Retinal pigment epithelial cell (primary cell): ENCODE measurements around the gene GDI2.

ENCODE experiments used
- DNase-seq: peaks from one replicate; pipeline ENCODE4 v3.0.0-alpha.2; 2010; ENCODE audit warnings: low read depth
- H3K4me3 ChIP-seq: 2 replicates; pipeline ENCODE4 v1.5.1; 2011; ENCODE audit warnings: mild to moderate bottlenecking, low read length, control low read depth, moderate library complexity
- TF ChIP-seq, protein P1 (sequence below): conservative IDR thresholded peaks from 2 replicates; pipeline ENCODE4 v1.5.1; 2011; ENCODE audit warnings: low read depth, low read length, control low read depth, inconsistent platforms

The GDI2 gene

DNA sequence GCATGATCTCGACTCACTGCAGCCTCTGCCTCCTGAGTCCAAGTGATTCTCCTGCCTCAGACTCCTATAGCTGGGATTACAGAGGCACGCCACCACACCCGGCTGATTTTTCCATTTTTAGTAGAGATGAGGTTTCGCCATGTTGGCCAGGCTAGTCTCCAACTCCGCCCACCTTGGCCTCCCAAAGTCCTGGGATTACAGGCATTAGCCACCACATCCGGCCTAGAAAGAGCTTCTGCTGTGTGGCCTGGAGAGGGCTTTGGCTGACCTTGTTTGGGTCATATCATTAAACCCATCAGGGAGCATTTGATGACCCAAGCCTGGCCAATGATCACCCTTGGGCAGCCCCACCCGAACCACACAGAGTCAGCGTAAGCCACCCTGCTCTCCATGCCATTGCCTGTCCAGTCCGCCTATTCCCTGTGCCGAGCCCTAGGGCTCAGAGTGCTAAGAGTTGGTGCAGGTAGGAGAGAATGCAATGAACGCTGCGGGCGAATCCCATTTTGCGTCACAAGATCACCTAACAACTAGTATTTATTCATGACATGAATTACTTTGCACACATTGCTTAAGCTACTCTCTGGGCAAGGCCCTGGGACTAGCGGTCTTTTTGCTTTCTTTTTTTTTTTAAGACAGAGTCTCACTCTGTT is 22.3 kb upstream of the GDI2 start:
- H3K4me3 ChIP-seq: no peak overlapping the region
- no peak for DNase-seq
- TF ChIP-seq, protein P1, sequence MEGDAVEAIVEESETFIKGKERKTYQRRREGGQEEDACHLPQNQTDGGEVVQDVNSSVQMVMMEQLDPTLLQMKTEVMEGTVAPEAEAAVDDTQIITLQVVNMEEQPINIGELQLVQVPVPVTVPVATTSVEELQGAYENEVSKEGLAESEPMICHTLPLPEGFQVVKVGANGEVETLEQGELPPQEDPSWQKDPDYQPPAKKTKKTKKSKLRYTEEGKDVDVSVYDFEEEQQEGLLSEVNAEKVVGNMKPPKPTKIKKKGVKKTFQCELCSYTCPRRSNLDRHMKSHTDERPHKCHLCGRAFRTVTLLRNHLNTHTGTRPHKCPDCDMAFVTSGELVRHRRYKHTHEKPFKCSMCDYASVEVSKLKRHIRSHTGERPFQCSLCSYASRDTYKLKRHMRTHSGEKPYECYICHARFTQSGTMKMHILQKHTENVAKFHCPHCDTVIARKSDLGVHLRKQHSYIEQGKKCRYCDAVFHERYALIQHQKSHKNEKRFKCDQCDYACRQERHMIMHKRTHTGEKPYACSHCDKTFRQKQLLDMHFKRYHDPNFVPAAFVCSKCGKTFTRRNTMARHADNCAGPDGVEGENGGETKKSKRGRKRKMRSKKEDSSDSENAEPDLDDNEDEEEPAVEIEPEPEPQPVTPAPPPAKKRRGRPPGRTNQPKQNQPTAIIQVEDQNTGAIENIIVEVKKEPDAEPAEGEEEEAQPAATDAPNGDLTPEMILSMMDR: no peak

DNA sequence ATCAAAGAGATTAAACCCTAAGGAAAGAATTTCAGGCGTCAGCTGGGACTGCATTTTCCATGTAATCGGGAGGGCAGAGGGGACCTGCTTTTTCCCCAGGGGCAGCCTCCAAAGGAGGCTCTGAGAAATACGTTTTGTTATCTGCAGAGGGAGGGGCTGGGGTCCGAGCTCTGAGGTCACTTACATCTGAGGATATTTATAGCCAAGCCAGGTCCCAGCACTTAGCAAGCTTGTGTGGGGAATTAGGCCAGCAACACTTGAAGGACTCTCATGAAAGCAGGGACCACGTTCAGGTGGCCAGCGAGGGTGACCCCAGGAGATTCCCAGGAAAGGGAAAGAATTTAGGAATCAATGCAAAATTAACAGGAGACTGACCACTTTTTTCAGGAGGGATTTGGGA is 20.6 kb upstream of the GDI2 start:
- no peak overlapping the region for H3K4me3 ChIP-seq
- TF ChIP-seq, protein P1: no peak
- no peak for DNase-seq

DNA sequence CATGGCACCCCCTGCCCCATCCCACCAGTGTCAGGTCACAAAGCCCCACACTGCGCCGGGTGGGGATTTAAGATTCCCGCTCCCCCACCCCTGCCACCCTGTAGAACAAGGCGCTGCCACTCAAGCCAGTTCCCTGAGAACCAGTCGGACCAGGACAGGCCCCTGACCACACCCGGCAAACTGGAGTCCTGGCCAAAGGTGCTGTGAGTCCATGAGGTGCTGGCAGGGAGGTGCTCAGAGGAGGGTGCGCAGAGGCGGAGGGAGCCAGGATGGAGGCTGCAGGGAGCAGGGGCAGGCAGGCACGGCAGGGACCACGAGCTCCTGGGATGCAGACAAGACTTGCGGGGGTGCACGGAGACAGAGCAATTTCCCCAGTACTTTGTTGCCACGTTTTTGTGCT is 19.7 kb upstream of the GDI2 start:
- TF ChIP-seq, protein P1: no peak
- no peak for DNase-seq
- H3K4me3 ChIP-seq: no peak overlapping the region

DNA sequence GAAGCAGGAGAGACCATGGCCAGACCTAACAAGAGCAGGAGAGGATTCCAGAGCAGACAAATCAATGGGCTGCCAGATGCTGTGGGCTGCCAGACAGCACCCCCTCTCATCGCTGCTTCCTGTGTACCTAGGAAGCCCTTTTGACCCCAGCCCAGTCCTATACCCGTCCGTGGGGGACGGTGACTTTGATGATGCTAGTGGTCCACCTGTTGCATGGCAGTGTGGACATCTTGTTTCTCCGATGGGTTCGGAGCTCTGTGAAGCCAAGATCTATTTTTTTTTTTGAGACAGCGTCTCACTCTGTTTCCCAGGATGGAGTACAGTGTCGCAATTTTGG is 18.2 kb upstream of the GDI2 start:
- DNase-seq: no peak
- no peak overlapping the region for H3K4me3 ChIP-seq
- TF ChIP-seq, protein P1: no peak

DNA sequence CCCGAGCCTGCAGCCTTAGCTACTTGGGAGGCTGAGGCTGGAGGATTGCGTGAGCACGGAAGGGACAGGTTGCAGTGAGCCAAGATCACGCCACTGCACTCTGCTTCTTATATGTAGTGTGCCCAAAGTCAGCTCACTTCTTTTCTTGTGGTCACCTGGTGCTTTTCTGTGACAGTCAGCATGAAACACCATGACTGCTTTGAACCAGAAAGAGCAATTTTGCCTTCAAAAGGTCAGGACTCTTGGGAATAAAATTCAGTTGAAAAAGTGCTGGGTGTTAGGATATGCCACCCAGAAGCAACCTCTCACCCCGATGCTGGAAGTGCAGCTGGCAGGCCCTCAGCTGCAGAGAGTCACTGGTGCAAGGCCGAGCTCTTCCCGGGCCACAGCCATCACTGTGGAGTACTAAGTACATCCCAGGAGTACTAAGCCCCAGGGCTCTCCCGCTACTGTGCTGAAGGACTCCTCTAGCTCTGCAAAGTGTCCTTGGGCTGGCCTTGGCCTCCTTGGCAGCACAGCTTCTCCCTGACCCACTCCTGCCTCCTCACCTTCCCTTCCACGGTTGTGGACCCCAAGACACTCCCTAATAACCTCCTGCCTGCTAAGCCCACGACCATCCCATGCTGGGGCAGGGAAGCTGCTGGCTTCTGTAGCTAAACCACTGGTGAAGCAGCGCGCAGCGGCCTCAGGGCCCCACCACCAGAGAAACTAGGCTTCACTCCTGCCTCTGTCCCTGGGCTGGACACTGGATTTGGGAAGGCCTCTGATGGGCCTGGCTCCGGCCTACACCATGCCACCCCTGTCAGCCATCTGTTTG is 17.6 kb upstream of the GDI2 start:
- H3K4me3 ChIP-seq: no peak overlapping the region
- DNase-seq: no peak
- TF ChIP-seq, protein P1: no peak

DNA sequence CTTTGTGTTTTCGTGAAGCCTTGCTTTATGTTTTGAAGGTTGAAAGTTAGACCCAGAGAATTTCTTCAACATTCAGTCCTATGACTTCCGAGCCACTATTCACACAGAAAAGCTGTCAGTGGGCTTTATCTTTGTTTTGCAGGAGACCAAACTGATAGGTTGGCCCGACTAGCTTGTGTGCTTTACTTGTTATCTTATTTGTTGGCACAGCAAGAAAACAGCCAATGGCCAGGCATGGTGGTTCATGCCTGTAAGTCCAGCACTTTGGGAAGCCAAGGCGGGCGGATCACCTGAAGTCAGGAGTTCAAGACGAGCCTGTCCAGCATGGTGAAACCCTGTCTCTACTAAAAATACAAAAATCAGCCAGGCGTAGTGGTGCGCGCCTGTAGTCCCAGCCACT is 16.0 kb upstream of the GDI2 start:
- TF ChIP-seq, protein P1: no peak
- no peak for DNase-seq
- H3K4me3 ChIP-seq: no peak overlapping the region

DNA sequence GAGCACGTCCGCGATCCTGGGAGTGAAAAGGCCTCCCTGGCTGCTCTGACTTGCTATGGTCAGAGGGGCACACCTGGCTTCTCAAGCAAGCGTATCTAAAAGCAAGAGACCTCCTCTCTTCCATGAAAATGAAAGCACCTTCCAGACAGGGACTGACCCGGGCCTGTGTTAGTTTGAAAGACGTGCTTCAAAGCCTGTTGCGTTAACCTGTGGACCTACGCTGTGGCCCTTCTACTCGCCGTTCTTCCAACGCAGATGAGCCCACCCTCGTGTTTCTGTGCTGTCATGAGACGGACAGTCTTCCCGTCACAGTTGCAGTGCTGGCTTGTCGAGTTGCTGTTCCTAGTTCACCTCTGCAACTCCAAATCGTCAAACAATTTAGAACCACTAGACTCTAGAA is 15.5 kb upstream of the GDI2 start:
- H3K4me3 ChIP-seq: no peak overlapping the region
- TF ChIP-seq, protein P1: no peak
- DNase-seq: no peak
